Prostate gland (tissue), 2 donors: Measurements from ENCODE around the gene USP22.

Experiments used
- POLR2AphosphoS5 ChIP-seq: sonication (generic); formaldehyde crosslinking; IDR thresholded peaks from one replicate; pipeline ENCODE4 v1.6.1; 2017; ENCODE audit warnings: antibody characterized with exemption
- TF ChIP-seq, protein P1 (sequence below), 4 experiments: fragments of 200-600 bp in 2 of 4; fragments of 450-650 bp in 2 of 4; sonication (generic) in 2 of 4; IDR thresholded peaks; 1 replicate in 3 of 4; 2 replicates in 1 of 4; pipeline ENCODE4 v1.5.1; 2016 to 2019; ENCODE audit warnings: antibody characterized with exemption in 4 of 4, mild to moderate bottlenecking in 2 of 4, moderate library complexity in 2 of 4

DNA sequence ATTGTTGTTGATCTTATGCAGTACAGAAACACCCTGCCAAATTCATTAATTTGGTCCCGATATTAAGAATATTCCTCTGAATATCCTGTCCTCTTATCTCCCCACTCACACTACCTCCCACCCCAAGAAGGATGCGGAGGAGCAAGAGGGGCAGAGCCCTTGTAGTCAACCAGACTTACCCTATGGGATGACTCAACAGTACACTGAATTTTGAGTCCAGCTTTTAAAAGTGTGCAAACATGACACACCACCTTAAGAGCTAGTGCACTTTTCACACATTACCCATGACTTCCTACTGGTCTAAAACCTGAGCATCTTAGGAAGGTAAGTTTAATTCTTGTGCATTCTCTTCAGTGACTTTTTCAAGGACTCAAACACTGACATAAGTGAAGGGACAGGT lies 9.5 kb downstream of the USP22 start:
- no peak for TF ChIP-seq POLR2AphosphoS5
- TF ChIP-seq, protein P1, sequence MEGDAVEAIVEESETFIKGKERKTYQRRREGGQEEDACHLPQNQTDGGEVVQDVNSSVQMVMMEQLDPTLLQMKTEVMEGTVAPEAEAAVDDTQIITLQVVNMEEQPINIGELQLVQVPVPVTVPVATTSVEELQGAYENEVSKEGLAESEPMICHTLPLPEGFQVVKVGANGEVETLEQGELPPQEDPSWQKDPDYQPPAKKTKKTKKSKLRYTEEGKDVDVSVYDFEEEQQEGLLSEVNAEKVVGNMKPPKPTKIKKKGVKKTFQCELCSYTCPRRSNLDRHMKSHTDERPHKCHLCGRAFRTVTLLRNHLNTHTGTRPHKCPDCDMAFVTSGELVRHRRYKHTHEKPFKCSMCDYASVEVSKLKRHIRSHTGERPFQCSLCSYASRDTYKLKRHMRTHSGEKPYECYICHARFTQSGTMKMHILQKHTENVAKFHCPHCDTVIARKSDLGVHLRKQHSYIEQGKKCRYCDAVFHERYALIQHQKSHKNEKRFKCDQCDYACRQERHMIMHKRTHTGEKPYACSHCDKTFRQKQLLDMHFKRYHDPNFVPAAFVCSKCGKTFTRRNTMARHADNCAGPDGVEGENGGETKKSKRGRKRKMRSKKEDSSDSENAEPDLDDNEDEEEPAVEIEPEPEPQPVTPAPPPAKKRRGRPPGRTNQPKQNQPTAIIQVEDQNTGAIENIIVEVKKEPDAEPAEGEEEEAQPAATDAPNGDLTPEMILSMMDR (IDR thresholded peaks at IDR 0.05): no peak
